Glutamatergic neuron (in vitro differentiated cells): Measurements from ENCODE around the gene ASCC3. TPM values are rescaled to one million over a fixed set of nuclear protein-coding genes. Genes with fewer than 3 reads are reported as not detected.

Experiments
- DNase-seq: peaks from one replicate; pipeline ENCODE4 v3.0.0; 2022
- H3K27ac Mint-ChIP-seq: one replicate; pipeline ENCODE4 v1.8.0; 2020; ENCODE audit warnings: mild to moderate bottlenecking, mixed read lengths, inconsistent platforms; ENCODE audit not compliant: unreplicated experiment
- H3K27me3 Mint-ChIP-seq: one replicate; pipeline ENCODE4 v1.8.0; 2020; ENCODE audit warnings: mild to moderate bottlenecking, moderate library complexity, mixed read lengths, inconsistent platforms; ENCODE audit not compliant: unreplicated experiment
- H3K36me3 Mint-ChIP-seq: one replicate; pipeline ENCODE4 v1.8.0; 2020; ENCODE audit warnings: mild to moderate bottlenecking, mixed read lengths, inconsistent platforms; ENCODE audit not compliant: unreplicated experiment
- H3K4me1 Mint-ChIP-seq: one replicate; pipeline ENCODE4 v1.8.0; 2020; ENCODE audit warnings: mild to moderate bottlenecking, low read depth, mixed read lengths, inconsistent platforms; ENCODE audit not compliant: unreplicated experiment
- H3K4me3 Mint-ChIP-seq: one replicate; pipeline ENCODE4 v1.8.0; 2020; ENCODE audit warnings: mild to moderate bottlenecking, mixed read lengths, inconsistent platforms; ENCODE audit not compliant: unreplicated experiment
- H3K9me3 Mint-ChIP-seq: one replicate; pipeline ENCODE4 v1.8.0; 2020; ENCODE audit warnings: mild to moderate bottlenecking, moderate library complexity, mixed read lengths, inconsistent platforms; ENCODE audit not compliant: unreplicated experiment
- CTCF ChIP-seq: fragments of 200-600 bp; sonication (generic); IDR thresholded peaks from one replicate; pipeline ENCODE4 v1.5.0; 2021; ENCODE audit not compliant: partially characterized antibody, unreplicated experiment
- total RNA-seq: library from RNA; stranded (reverse); fragmentation: NEBNext Ultra II Directional; extraction: Animal tissue kit (Norgen Biotek cat#: 25700); gene quantifications from one replicate; pipeline ENCODE4 v1.2.1, GENCODE V29; 2021; ENCODE audit not compliant: unreplicated experiment

Gene ASCC3
- total RNA-seq, 1 donor from 2014 or later: 49.6 TPM

GRCh38 chr6:100461917-100462705 lies 419.0 kb downstream of the ASCC3 start:
- DNase-seq: no peak
- no peaks in the 10 kb centered on the region for H3K36me3 Mint-ChIP-seq
- H3K27me3 Mint-ChIP-seq: peaks cover 51% of the 10 kb centered on the region
- no peak for TF ChIP-seq CTCF
- H3K4me3 Mint-ChIP-seq: peak overlapping the region; percentile 96
- H3K4me1 Mint-ChIP-seq: peaks cover 36% of the 10 kb centered on the region
- H3K27ac Mint-ChIP-seq: peak overlapping the region; percentile 97
- peaks cover 50% of the 10 kb centered on the region for H3K9me3 Mint-ChIP-seq

- Mint-ChIP-seq H3K36me3 (no peaks in the 10 kb centered on the region), H3K27ac (peak overlapping the region; percentile 97), H3K4me3 (peak overlapping the region; percentile 96), H3K27me3 (peaks cover 46% of the 10 kb centered on the region), H3K9me3 (peaks cover 50% of the 10 kb centered on the region), H3K4me1 (peaks cover 29% of the 10 kb centered on the region)
- TF ChIP-seq CTCF: no peak
- peak; percentile 75 for DNase-seq
These were observed 419.7 kb downstream of the ASCC3 start for GRCh38 chr6:100461278-100461916.

- H3K4me3 Mint-ChIP-seq: peak overlapping the region; percentile 96
- peak overlapping the region; percentile 97 for H3K27ac Mint-ChIP-seq
- no peak for DNase-seq
- peak; percentile 89 for TF ChIP-seq CTCF
- H3K27me3 Mint-ChIP-seq: peaks cover 46% of the 10 kb centered on the region
- H3K9me3 Mint-ChIP-seq: peaks cover 50% of the 10 kb centered on the region
- no peaks in the 10 kb centered on the region for H3K36me3 Mint-ChIP-seq
- H3K4me1 Mint-ChIP-seq: peaks cover 22% of the 10 kb centered on the region
These were observed 420.4 kb downstream of the ASCC3 start for GRCh38 chr6:100460650-100461204.

GRCh38 chr6:100459592-100460184 lies 421.4 kb downstream of the ASCC3 start:
- Mint-ChIP-seq H3K4me1 (peaks cover 29% of the 10 kb centered on the region), H3K27ac (peak overlapping the region; percentile 95)
- DNase-seq: no peak

More at GRCh38 chr6:100459592-100460184, 421.4 kb downstream of the ASCC3 start:
- peaks cover 50% of the 10 kb centered on the region for H3K9me3 Mint-ChIP-seq
- H3K27me3 Mint-ChIP-seq: peaks cover 50% of the 10 kb centered on the region
- no peak for TF ChIP-seq CTCF
- peak overlapping the region; percentile 96 for H3K4me3 Mint-ChIP-seq
- H3K36me3 Mint-ChIP-seq: no peaks in the 10 kb centered on the region
